ENCODE measurements around the gene CCDC187.

GRCh38 chr9:136318111-136318775 lies 14.3 kb upstream of the CCDC187 start:
- TF ChIP-seq CHD1 (IDR thresholded peaks at IDR 0.05; ENCODE audit: low read depth, low read length), result no peak
- no peak for TF ChIP-seq POLR2A (IDR thresholded peaks at IDR 0.05; ENCODE audit: low read depth, low read length)
- TF ChIP-seq CTCF (conservative IDR thresholded peaks at IDR 0.05; ENCODE audit: low read depth, low read length), result no peak
- TF ChIP-seq NFE2L2 (IDR thresholded peaks at IDR 0.05; ENCODE audit: low read depth, low read length), result no peak
- TF ChIP-seq CEBPB (IDR thresholded peaks at IDR 0.05; ENCODE audit: low read depth, low read length), result no peak
- TF ChIP-seq SMC3 (IDR thresholded peaks at IDR 0.05; ENCODE audit: low read depth, low read length), result no peak
- TF ChIP-seq MAFK (IDR thresholded peaks at IDR 0.05; ENCODE audit: low read depth, low read length), result no peak
- TF ChIP-seq USF2 (IDR thresholded peaks at IDR 0.05; ENCODE audit: low read depth, low read length), result no peak
- TF ChIP-seq RAD21 (IDR thresholded peaks at IDR 0.05; ENCODE audit: low read length), result no peak
